Activated CD4-positive, CD25-positive, alpha-beta regulatory T cell treated with anti-CD3 and anti-CD28 coated beads, Interleukin-2, amount 50 U/mL, for 16 hours (primary cell): ENCODE measurements around the gene AOPEP.

Source experiments
- DNase-seq: peaks from one replicate; pipeline ENCODE4 v3.0.0-alpha.2; 2020; ENCODE audit warnings: low read depth, low spot score

AOPEP gene

DNA sequence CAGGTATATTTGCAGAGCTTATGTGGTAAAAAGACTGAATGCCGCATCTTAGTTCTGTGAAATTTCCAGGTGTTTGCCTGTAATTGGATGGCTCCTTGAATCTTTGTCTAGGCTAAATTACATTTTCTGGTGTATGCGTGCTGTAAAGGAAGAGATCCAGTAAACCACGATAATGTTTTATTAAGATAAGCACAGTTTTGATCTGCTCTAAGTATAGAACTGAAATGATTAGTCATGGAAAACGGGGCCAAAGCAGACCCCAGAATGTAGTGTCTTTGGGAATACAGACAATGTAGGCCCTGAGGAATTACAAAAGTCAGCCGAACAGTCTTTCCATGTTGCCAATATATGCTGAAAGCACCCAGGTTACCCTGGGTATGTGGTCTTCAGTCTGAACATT, 333.7 kb downstream of the AOPEP start:
- DNase-seq, result no peak

GRCh38 chr9:95060916-95061315, 334.4 kb downstream of the AOPEP start:
- no peak for DNase-seq

GRCh38 chr9:95061916-95062595, 335.6 kb downstream of the AOPEP start:
- no peak for DNase-seq

GRCh38 chr9:95062596-95063065, 336.1 kb downstream of the AOPEP start:
- DNase-seq, result no peak

DNA sequence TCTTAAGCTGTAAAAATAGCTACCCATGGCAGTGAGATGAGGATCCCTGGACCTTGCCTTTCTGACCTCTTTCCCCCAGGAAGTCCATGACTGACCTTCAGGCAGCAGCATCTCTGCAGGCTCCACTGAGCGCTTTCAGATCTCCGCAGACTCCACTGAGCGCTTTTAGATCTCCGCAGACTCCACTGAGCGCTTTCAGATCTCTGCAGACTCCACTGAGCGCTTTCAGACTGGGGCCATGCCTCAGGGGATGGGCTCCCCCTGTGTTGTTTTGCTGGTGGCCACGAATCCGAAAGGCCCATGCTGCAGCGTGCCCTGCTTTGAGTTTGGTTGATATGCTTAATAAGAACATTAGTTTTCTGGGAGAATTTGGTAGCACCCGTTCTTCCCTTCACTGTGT, 336.8 kb downstream of the AOPEP start:
- DNase-seq, result no peak

DNA sequence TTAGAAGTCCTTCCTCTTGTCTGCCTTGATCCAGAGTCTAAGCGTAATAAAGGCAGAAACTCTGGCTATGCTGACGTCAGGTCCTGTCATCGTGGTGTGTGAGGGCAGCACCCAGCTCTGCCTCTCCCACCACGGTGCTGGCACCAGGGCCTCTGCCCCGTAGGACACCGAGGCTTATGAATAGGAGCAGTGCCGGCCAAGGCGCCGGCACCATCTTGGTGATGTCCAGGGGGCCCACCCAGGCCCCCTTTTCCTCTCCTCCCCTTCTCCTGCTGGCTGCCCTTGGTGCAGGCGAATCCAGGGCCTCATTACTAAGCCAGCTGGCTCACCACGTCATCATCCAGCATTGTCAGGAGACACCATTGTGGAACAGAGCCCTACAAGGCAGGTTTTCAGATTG, 338.7 kb downstream of the AOPEP start:
- no peak for DNase-seq

DNA sequence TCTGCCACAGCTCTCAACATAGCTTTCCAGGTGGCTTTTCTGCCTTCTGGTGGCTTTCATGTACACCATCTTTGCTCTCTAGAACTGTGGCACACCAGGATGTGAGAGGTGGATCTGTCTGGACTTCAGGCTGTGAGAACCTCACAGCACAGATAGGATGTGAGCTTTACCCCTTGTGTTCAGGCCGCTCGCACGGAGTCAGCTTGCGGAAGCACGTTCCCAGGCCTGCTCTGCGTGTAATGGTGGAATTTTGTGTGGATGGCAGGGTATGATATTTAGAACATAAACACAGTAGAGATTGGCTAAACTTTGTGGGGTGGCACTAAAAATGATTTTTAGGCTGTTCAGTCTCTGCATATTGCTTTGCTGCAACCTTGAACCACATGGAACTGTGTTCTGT, 340.6 kb downstream of the AOPEP start:
- no peak for DNase-seq

- no peak for DNase-seq
Observed at GRCh38 chr9:95067897-95068296, 341.4 kb downstream of the AOPEP start.

- no peak for DNase-seq
Observed at GRCh38 chr9:95070549-95071021, 344.1 kb downstream of the AOPEP start.

DNA sequence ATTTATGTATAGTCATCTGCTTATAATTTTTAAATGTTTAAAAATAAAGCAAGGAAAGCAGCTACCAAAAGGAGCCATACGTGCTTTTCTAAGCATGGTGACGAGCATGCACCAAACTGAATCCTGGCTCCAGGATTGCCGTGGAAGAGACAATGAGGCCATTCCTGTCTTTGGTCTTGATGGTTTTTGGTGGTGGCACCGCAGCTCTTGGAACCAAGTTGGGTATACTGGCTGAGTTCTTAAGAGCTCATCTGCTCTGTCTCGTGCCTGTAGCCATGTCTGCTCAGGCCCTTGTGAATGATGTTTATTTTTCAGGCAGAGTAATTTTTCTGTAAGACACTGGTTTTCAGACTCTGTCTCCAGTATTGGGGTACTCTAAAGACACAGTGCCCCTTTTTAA, 345.0 kb downstream of the AOPEP start:
- DNase-seq, result no peak

DNA sequence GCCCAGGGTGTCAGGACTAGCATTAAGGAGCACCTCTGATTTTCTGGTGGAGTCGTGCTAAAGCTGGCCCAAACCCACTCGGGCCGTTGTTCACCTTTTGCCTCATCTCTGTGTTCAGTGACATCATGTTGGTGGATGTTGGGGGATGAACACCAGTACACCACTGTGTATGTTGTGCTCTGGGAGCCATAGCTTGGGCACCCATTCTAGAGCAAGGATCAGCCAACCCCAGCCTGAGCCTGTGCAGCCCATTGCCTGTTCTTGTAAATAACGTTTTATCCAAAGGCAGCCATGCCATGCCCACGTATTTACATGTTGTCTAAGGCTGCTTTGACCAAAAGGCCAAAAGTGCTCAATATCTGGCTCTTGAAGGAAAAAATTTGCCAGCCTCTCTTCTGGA, 345.4 kb downstream of the AOPEP start:
- no peak for DNase-seq

DNA sequence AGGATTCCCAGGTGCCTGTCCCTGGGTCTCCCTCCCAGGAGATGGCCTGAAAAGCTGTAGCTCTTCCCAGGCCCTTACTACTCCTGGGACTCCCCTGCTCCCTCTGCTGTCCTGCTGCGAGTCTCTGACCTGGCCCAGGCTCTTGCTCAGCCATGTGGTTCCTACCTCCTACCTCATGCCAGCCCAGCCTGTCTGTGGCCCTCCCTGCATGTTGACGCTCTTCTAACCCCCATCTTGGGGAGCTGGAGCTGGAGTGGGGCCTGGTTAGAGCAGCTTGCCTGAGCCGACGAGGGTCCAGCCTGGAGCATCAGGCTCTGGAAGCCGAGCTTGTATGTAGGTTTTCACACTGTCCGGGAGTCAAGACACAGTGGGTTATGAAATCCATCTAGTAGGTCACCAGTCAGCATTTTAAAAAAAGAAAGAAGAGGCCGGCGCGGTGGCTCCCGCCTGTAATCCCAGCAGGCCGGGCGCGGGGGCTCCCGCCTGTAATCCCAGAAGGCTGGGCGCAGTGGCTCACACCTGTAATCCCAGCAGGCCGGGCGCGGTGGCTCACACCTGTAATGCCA, 346.6 kb downstream of the AOPEP start:
- no peak for DNase-seq

DNA sequence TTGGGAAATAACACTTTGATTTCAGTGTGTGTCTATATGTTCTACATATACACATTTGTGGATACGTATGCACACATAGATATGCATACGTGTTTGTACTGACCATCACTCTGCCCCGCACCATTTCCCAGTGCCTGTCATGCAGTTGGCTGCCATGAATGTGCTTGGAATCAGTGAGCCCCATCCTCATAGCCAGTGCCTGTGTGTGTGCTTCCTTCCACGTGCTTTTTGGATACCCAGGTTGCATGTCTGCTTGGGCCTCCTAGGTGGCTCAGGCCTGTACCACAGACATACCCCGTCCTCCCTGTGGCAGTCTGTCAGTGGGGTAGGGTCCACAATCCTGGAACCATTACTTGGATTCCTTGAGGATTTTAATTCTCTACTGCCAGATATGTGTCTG, 347.4 kb downstream of the AOPEP start:
- no peak for DNase-seq

DNA sequence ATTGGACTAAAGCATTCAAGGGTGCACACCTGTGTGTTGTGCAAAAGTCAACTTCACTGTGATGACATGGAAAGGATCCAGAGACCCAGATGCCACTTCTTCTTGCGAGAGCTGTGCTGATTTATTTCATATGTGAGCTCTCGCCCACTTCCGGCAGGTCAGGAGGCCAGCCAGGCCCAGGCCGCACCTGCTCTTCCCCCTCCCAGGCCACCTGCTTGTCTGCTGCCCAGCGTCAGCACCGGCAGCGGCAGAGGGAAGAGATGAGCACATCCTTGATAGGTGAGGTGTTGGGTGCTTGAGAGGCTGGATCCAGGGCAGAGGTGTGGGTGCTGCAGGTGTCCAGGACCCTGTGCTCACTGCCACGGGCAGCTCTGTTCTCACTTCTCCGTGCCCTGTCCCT, 348.1 kb downstream of the AOPEP start:
- DNase-seq, result no peak

- no peak for DNase-seq
Observed at GRCh38 chr9:95075700-95076099, 349.2 kb downstream of the AOPEP start.

DNA sequence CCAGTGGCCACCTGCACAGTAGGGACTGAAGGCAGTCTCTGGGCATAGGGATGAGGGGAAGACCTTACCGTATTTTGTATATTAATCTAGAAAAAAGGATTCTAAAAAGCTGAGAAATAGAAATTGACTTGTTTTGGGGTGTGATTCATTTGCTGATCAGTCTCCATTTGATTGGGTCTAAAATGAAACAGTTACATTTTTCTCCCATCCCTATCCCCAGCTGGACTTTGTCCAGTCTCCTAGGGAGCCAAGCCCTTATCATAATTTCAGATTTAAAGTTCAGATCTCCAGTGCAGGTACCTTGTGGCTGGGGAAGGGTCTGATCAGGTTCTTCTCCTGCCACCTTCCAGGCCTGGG, 350.2 kb downstream of the AOPEP start:
- no peak for DNase-seq

- DNase-seq, result no peak
Observed at GRCh38 chr9:95077053-95077765, 350.7 kb downstream of the AOPEP start.

DNA sequence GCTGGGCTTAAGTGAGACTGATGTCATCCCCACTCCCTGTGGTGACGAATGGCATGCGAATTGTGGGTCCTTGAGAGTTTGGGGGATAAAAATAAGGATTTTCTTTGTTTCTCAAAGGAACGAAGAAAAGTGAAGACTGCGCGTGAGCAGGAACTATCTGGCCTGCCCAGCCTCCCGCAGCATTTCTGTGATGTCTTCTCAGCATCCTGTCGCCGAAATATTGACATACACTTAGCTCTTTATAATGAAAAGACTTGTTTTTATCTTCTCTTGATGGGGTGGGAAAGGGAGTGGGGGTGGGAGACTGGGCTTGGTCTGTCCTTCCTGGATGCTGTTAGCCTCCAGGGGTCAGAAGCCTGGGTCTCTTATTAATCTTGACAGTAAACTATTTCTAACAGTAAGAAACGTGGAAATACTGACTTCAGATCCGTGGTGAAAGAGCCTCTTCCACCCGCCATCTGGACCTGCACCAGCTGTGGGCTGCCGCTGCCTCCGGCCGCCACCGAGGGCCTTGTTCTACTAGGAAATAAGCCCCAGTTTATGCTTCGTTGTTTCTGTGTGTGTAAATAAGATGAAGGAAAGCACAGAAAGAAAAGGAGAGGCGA, 351.4 kb downstream of the AOPEP start:
- no peak for DNase-seq

DNA sequence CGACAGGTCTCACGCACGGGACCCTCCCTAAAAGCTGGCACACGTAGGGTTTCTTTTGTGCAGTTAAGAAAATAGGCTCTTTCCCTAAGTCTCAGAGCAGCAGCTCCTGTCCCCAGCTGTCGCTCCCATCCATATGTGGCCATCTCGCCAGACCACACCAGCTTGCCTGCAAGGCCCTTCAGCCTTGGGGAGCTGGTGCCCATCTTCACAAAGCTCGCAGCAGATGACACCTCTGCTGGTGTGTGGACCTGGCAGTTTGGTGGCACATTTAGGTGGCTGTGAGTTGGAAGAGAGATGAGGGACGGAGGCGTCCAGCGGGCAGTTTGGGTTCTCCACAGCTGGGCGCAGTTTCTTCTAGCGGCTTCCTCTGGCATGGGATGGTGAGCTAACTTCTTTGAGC, 352.0 kb downstream of the AOPEP start:
- no peak for DNase-seq

GRCh38 chr9:95078939-95079338, 352.4 kb downstream of the AOPEP start:
- DNase-seq, result no peak

DNA sequence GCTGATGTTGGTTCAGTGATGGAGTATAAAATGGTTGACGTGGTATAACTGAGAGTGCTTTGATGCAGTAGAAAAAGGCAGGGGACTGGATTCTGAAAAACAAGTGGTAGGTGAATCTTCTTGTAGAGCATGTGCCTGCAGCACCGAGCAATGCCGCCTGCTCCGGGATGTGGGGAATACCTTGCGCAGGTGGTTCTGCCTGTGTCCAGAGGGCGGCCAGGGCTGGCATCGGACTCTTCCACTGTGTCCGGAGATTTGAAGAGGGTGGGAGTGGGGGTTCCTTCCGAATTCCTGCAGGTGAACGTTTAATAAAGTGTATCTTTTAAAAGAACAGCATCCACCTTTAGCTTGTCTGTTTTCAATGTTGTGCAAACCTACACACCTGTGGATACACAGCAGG, 353.0 kb downstream of the AOPEP start:
- no peak for DNase-seq

DNA sequence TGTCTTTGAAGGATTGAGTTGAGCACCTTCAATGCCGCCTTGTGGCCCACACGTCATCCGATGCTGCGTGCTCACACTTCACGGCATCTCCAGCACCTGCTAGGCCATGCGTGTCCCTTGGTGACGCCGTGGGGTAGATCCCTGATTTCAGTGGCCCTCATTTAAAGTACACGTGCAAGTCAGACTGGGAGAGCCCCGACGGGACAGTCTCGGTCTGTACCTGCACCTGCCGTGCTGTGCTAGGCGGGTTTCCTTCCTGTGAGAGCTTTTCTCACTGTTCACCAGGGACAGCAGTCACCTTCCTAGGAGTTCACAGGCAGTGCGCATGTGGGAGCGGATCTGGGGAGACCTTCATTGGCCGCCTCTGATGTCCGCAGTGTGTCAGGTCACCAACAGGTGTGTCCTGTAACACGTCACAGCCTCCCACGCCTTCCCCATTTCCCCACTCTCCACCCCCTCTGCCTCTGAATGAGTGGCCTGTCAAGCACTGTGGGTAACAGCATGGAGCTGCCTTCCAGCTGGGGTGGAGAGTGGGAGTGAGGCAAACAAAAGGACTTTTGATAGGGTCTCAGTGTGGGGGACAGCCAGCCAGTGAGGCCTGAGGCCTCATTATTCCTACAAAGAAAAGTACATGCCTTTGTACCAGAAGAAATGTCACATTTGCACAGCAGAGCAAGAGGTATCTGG, 354.6 kb downstream of the AOPEP start:
- no peak for DNase-seq
